KMS-11 (cell line): ENCODE results near the gene ANK3.

ENCODE experiments used
- H2AFZ ChIP-seq: fragments of 200-600 bp; sonication (generic); 2 replicates; pipeline ENCODE4 v1.6.1; 2016; ENCODE audit warnings: antibody characterized with exemption, mixed run types, low read depth
- H3K27ac ChIP-seq: fragments of 200-600 bp; sonication (generic); 2 replicates; pipeline ENCODE4 v1.6.1; 2016; ENCODE audit warnings: mild to moderate bottlenecking, mixed run types
- H3K27me3 ChIP-seq: fragments of 200-600 bp; sonication (generic); 2 replicates; pipeline ENCODE4 v1.6.1; 2017; ENCODE audit warnings: mild to moderate bottlenecking, low read depth, mixed run types, moderate library complexity; ENCODE audit not compliant: insufficient read depth
- H3K36me3 ChIP-seq: fragments of 200-600 bp; sonication (generic); 2 replicates; pipeline ENCODE4 v1.6.1; 2017; ENCODE audit warnings: mild to moderate bottlenecking, mixed run types; ENCODE audit not compliant: insufficient read depth
- H3K4me1 ChIP-seq: fragments of 200-600 bp; sonication (generic); 2 replicates; pipeline ENCODE4 v1.6.1; 2016; ENCODE audit warnings: mild to moderate bottlenecking, low read depth, mixed run types; ENCODE audit not compliant: poor library complexity, severe bottlenecking
- H3K4me2 ChIP-seq: fragments of 200-600 bp; sonication (generic); 2 replicates; pipeline ENCODE4 v1.7.0; 2016; ENCODE audit warnings: mild to moderate bottlenecking, mixed run types
- H3K4me3 ChIP-seq: fragments of 200-600 bp; sonication (generic); IDR thresholded peaks from 2 replicates; pipeline ENCODE4 v1.6.1; 2017; ENCODE audit warnings: low read depth, low read length, mixed read lengths; ENCODE audit not compliant: insufficient read depth
- H3K79me2 ChIP-seq: fragments of 200-600 bp; sonication (generic); 2 replicates; pipeline ENCODE4 v1.6.1; 2016; ENCODE audit warnings: low read depth, mixed run types; ENCODE audit not compliant: insufficient read depth
- H3K9ac ChIP-seq: fragments of 200-600 bp; sonication (generic); 2 replicates; pipeline ENCODE4 v1.6.1; 2016; ENCODE audit warnings: mild to moderate bottlenecking, mixed run types
- H4K20me1 ChIP-seq: fragments of 200-600 bp; sonication (generic); 2 replicates; pipeline ENCODE4 v1.6.1; 2016; ENCODE audit warnings: mild to moderate bottlenecking, mixed run types; ENCODE audit not compliant: insufficient read depth
- TF ChIP-seq, protein P1 (sequence below): fragments of 200-600 bp; sonication (generic); conservative IDR thresholded peaks from 2 replicates; pipeline ENCODE4 v1.6.1; 2017; ENCODE audit warnings: low read depth, mild to moderate bottlenecking, antibody characterized with exemption, low read length, moderate library complexity, mixed read lengths

Gene ANK3

DNA sequence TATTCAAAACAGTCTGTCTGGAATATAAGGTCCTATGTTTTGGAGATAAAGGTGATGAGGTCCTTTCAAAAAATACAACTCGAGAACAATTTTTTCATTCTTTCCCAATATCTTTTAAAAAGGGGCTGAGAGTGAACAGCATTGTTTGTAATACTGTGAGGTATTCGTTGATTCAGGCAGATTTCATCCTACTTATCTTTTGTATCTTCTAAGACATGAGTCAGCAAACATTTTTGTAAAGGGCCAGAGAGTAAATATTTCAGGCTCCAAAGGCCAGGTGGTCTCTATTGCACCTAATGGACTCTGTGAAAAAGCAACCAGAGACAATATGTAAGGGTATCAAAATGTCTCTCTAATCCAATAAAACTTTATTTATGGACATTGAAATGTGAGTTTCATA is 8.1 kb upstream of the ANK3 start:
- H4K20me1 ChIP-seq, result peaks cover 70% of the 10 kb centered on the region
- no peak overlapping the region for H3K27ac ChIP-seq
- peaks cover 60% of the 10 kb centered on the region for H3K4me1 ChIP-seq
- H3K4me3 ChIP-seq, result no peak overlapping the region
- H3K27me3 ChIP-seq, result no peaks in the 10 kb centered on the region
- H3K79me2 ChIP-seq, result peaks cover 99% of the 10 kb centered on the region
- TF ChIP-seq, protein P1, sequence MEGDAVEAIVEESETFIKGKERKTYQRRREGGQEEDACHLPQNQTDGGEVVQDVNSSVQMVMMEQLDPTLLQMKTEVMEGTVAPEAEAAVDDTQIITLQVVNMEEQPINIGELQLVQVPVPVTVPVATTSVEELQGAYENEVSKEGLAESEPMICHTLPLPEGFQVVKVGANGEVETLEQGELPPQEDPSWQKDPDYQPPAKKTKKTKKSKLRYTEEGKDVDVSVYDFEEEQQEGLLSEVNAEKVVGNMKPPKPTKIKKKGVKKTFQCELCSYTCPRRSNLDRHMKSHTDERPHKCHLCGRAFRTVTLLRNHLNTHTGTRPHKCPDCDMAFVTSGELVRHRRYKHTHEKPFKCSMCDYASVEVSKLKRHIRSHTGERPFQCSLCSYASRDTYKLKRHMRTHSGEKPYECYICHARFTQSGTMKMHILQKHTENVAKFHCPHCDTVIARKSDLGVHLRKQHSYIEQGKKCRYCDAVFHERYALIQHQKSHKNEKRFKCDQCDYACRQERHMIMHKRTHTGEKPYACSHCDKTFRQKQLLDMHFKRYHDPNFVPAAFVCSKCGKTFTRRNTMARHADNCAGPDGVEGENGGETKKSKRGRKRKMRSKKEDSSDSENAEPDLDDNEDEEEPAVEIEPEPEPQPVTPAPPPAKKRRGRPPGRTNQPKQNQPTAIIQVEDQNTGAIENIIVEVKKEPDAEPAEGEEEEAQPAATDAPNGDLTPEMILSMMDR, result no peak
- H2AFZ ChIP-seq, result no peak overlapping the region
- no peak overlapping the region for H3K9ac ChIP-seq
- no peaks in the 10 kb centered on the region for H3K36me3 ChIP-seq
- no peak overlapping the region for H3K4me2 ChIP-seq

DNA sequence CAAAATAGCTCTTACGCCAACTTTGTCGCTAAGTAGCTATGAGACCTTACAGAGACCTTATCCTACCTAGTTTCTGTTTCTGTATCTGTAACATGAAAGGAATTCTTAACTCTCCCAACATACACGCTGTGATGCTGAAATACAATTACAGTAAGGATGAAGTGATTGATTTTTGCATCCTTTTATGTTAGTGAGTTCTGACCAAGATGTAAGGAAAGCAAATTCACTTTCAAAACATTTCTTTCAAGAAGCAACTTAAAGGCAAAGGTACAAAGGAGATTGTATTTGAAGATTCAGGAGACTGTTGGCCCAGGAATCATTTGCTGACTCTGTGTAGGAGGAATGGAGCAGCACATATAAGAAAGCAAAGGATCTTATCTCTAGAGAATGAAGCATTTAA is 7.1 kb upstream of the ANK3 start:
- no peak overlapping the region for H3K4me2 ChIP-seq
- no peak overlapping the region for H3K9ac ChIP-seq
- no peaks in the 10 kb centered on the region for H3K27me3 ChIP-seq
- no peak overlapping the region for H3K27ac ChIP-seq
- H4K20me1 ChIP-seq, result peaks cover 68% of the 10 kb centered on the region
- H2AFZ ChIP-seq, result no peak overlapping the region
- no peaks in the 10 kb centered on the region for H3K36me3 ChIP-seq
- peaks cover 50% of the 10 kb centered on the region for H3K4me1 ChIP-seq
- TF ChIP-seq, protein P1, result no peak
- H3K79me2 ChIP-seq, result peaks cover 99% of the 10 kb centered on the region
- H3K4me3 ChIP-seq, result no peak overlapping the region

- Histone ChIP-seq H3K4me2 (no peak overlapping the region), H3K4me3 (no peak overlapping the region), H3K27me3 (no peaks in the 10 kb centered on the region), H4K20me1 (peaks cover 67% of the 10 kb centered on the region), H3K27ac (no peak overlapping the region), H3K79me2 (peaks cover 99% of the 10 kb centered on the region), H3K36me3 (no peaks in the 10 kb centered on the region), H3K4me1 (peaks cover 39% of the 10 kb centered on the region), H2AFZ (no peak overlapping the region), H3K9ac (no peak overlapping the region)
- TF ChIP-seq, protein P1, result no peak
Observed at GRCh38 chr10:60395711-60396110, 6.0 kb upstream of the ANK3 start.

GRCh38 chr10:60394446-60394845 is 4.8 kb upstream of the ANK3 start:
- peaks cover 97% of the 10 kb centered on the region for H3K79me2 ChIP-seq
- H3K4me2 ChIP-seq, result no peak overlapping the region
- peaks cover 75% of the 10 kb centered on the region for H4K20me1 ChIP-seq
- H3K27ac ChIP-seq, result no peak overlapping the region
- no peaks in the 10 kb centered on the region for H3K27me3 ChIP-seq
- 0 out of 2 replicates have a peak, but pooled peaks cover 2% of the 10 kb centered on the region for H3K36me3 ChIP-seq
- H3K4me3 ChIP-seq, result no peak overlapping the region
- TF ChIP-seq, protein P1, result no peak
- H3K9ac ChIP-seq, result no peak overlapping the region
- H2AFZ ChIP-seq, result no peak overlapping the region
- peaks cover 32% of the 10 kb centered on the region for H3K4me1 ChIP-seq
